ENCODE data around the gene TOP3B. TPM values are rescaled to one million over a fixed set of nuclear protein-coding genes. Genes with fewer than 3 reads are reported as not detected.
A peak's percentile ranks its signal among the peaks of the same experiment; 100 is the strongest.

TOP3B gene
- total RNA-seq, 1 donor from 2014 or later = 63.3 TPM

DNA sequence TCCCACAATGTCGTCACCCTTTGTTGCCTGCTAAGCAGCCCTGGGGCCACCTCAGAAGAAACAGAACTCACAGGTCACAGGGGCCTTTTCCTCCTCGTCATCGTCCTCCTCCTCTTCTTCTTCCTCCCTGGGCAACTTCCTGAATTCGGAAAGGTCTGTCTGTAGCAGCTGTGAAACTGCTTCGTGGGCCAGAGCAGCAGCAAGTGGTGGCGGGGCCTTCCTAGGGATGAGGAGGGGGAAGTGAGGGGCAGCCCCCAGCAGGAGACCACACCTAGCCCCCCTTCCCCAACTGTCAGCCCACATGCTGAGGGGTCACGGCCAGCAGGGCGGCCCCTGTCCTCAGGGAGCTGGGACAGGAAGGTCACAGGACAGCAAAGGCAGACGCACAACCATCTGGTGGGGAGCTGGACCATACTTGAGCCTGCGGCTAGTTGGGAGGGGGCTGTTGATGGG, 43.1 kb downstream of the TOP3B start:
- no peak overlapping the region for H3K4me3 Mint-ChIP-seq
- DNase-seq (ENCODE audit: low spot score in 2 of 2, unreplicated experiment in 2 of 2) = no peak
- H3K36me3 Mint-ChIP-seq = peaks cover 15% of the 10 kb centered on the region
- TF ChIP-seq, protein P1, sequence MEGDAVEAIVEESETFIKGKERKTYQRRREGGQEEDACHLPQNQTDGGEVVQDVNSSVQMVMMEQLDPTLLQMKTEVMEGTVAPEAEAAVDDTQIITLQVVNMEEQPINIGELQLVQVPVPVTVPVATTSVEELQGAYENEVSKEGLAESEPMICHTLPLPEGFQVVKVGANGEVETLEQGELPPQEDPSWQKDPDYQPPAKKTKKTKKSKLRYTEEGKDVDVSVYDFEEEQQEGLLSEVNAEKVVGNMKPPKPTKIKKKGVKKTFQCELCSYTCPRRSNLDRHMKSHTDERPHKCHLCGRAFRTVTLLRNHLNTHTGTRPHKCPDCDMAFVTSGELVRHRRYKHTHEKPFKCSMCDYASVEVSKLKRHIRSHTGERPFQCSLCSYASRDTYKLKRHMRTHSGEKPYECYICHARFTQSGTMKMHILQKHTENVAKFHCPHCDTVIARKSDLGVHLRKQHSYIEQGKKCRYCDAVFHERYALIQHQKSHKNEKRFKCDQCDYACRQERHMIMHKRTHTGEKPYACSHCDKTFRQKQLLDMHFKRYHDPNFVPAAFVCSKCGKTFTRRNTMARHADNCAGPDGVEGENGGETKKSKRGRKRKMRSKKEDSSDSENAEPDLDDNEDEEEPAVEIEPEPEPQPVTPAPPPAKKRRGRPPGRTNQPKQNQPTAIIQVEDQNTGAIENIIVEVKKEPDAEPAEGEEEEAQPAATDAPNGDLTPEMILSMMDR (IDR thresholded peaks at IDR 0.05; ENCODE audit: unreplicated experiment) = no peak
- peaks cover 19% of the 10 kb centered on the region for H3K4me1 Mint-ChIP-seq
- H3K27me3 Mint-ChIP-seq (ENCODE audit: low read depth) = no peaks in the 10 kb centered on the region
- H3K27ac Mint-ChIP-seq = peak overlapping the region; percentile 30
- no peaks in the 10 kb centered on the region for H3K9me3 Mint-ChIP-seq

DNA sequence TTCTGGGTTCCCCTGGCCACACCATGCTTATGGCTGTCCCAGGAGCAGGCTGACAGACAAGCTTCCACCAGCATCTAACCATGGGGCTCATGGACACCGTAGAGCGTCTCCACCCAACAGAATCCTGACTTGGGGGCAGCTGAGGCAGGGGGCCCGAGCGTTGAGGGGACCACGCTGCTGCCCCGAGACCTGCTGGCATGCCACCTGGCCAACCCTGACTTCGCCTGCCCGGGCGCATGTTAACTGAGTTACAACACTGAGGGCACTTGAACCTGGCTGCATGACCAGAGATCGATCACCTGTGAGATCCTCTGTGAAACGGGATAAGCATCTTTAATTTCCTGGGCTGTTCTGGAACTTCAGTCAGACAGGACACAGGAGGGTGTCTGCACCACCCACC, 43.7 kb downstream of the TOP3B start:
- no peaks in the 10 kb centered on the region for H3K27me3 Mint-ChIP-seq (ENCODE audit: low read depth)
- H3K9me3 Mint-ChIP-seq = no peaks in the 10 kb centered on the region
- peaks cover 19% of the 10 kb centered on the region for H3K4me1 Mint-ChIP-seq
- H3K36me3 Mint-ChIP-seq = peaks cover 12% of the 10 kb centered on the region
- TF ChIP-seq, protein P1 (IDR thresholded peaks at IDR 0.05; ENCODE audit: unreplicated experiment) = no peak
- H3K4me3 Mint-ChIP-seq = peak overlapping the region; percentile 96
- DNase-seq (ENCODE audit: low spot score in 2 of 2, unreplicated experiment in 2 of 2) = no peak
- H3K27ac Mint-ChIP-seq = peak overlapping the region; percentile 98

DNA sequence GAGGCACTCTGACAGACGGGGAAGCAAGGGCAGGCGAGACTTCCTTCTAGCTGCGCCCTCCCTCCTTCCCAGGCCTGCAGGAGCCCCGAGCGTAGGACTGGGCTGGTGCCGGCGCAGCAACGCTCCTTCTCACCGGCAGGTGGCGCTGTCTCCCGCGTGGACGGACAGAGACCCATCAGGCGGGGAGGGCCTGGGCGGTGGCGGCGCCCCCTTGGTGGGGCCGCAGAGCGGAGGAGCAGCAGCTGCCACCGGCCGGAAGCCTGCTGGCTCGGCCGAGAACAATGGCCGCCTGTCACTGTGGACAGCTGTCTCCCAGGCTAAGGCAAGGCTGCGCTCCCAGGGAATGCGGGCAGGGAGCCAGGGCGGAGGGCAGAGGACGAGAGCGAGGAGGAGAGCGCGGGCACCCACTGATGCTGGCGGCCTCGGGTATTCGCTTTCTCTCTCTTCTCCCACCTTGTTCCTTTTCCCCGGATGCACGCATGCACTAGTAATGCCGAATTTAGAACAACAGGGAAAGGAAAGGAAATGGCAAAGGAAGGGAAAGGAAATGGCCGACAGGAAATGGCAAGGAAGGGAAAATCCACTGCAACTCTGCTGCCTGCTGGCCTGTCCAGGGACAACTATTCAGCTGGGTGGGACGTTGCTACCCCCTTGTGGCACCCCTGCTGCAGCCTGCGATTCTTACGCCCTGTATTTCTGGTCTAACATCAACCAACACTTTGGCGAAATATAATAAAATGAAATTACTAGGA, 44.3 kb downstream of the TOP3B start:
- peaks cover 19% of the 10 kb centered on the region for H3K4me1 Mint-ChIP-seq
- H3K27me3 Mint-ChIP-seq (ENCODE audit: low read depth) = no peaks in the 10 kb centered on the region
- H3K36me3 Mint-ChIP-seq = peaks cover 13% of the 10 kb centered on the region
- H3K27ac Mint-ChIP-seq = peak overlapping the region; percentile 98
- no peaks in the 10 kb centered on the region for H3K9me3 Mint-ChIP-seq
- peak overlapping the region; percentile 96 for H3K4me3 Mint-ChIP-seq
- TF ChIP-seq, protein P1 (IDR thresholded peaks at IDR 0.05; ENCODE audit: unreplicated experiment) = peak; percentile 100
- peak; percentile 85 to 99 for DNase-seq (ENCODE audit: low spot score in 2 of 2, unreplicated experiment in 2 of 2)

DNA sequence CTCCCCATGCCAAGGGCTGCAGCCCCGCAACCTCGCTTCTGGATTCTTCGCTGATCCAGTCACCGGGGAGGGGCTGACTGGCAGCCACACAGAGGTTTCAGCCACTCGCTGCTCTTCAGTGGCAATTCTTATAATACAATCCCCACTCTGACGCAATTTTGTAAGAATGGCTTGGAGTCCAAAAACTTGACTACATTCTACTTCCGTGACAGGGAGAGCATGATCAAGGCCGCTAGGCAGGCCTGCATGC, 44.8 kb downstream of the TOP3B start:
- no peaks in the 10 kb centered on the region for H3K9me3 Mint-ChIP-seq
- TF ChIP-seq, protein P1 (IDR thresholded peaks at IDR 0.05; ENCODE audit: unreplicated experiment) = no peak
- peaks cover 17% of the 10 kb centered on the region for H3K36me3 Mint-ChIP-seq
- H3K27ac Mint-ChIP-seq = peak overlapping the region; percentile 98
- DNase-seq (ENCODE audit: low spot score in 2 of 2, unreplicated experiment in 2 of 2) = no peak
- peaks cover 19% of the 10 kb centered on the region for H3K4me1 Mint-ChIP-seq
- H3K4me3 Mint-ChIP-seq = peak overlapping the region; percentile 96
- no peaks in the 10 kb centered on the region for H3K27me3 Mint-ChIP-seq (ENCODE audit: low read depth)

DNA sequence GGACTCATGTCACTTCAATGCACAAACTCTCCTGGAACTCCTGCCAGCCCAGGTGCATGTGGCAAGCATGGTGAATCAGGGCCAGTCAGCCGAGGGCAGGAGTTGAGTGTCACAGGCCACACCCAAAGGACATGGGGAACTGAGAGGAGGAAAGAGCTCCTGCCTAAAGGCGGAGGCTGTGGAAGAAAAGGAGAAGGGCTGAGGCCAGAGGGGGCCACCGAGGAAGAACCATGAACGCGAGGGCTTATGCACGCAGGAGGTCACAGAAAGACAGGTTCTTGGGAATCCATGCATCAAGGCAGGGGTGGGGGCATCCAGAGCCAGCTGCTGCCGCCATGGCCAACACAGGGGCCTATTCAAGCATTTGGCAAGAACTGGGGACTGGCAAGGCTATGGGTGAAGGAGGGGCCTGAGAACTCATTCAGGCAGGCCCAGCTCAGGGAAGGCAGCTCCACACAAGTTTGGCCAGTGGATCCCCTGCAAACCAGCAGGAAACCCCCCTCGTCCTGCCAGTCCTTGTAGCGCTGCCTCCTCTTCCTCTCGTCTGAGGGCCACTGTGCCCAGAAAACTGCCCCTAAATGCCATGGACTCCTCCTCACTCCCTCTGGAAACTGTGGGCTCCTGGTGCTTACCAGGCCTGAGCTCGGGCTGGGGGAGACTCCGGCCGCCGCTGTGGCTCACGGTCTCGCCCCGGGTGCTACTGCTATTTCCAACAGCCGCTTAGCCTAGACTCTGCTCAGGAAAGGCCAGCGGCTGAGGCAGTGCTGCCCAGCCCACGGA, 45.4 kb downstream of the TOP3B start:
- DNase-seq (ENCODE audit: low spot score in 2 of 2, unreplicated experiment in 2 of 2) = no peak
- peak overlapping the region; percentile 98 for H3K27ac Mint-ChIP-seq
- TF ChIP-seq, protein P1 (IDR thresholded peaks at IDR 0.05; ENCODE audit: unreplicated experiment) = no peak
- H3K9me3 Mint-ChIP-seq = no peaks in the 10 kb centered on the region
- peaks cover 18% of the 10 kb centered on the region for H3K36me3 Mint-ChIP-seq
- H3K4me1 Mint-ChIP-seq = peaks cover 19% of the 10 kb centered on the region
- H3K4me3 Mint-ChIP-seq = peak overlapping the region; percentile 96
- H3K27me3 Mint-ChIP-seq (ENCODE audit: low read depth) = no peaks in the 10 kb centered on the region
